Natural killer cell treated with Interleukin-12 subunit alpha and Interleukin-12 subunit beta and Interleukin-15 and Interleukin-18, amount 100 ng/mL, for 72 hours (primary cell): ENCODE measurements around the gene RIPOR2. TPM values are rescaled to one million over a fixed set of nuclear protein-coding genes. Genes with fewer than 3 reads are reported as not detected.

Source experiments
- ATAC-seq, 2 donors: fragments of 150-1000 bp; cut with Tn5 transposase in 1 of 2; sonication (Bioruptor Pico), chemical (Tn5 transposase) in 1 of 2; 2 replicates each; pipeline ENCODE4 v1.10.0; 2021
- DNase-seq: peaks from one replicate; pipeline ENCODE4 v3.0.0; 2022; ENCODE audit warnings: low spot score
- H3K27ac Mint-ChIP-seq, 2 donors: 1 replicate in 1 of 2; 2 replicates in 1 of 2; pipeline ENCODE4 v1.8.0; 2022; ENCODE audit warnings: mixed read lengths in 2 of 2, mild to moderate bottlenecking in 1 of 2, moderate library complexity in 1 of 2
- H3K27me3 Mint-ChIP-seq, 2 donors: 1 replicate in 1 of 2; 2 replicates in 1 of 2; pipeline ENCODE4 v1.8.0; 2022; ENCODE audit warnings: mixed read lengths in 2 of 2
- H3K36me3 Mint-ChIP-seq: one replicate; pipeline ENCODE4 v1.8.0; 2022; ENCODE audit warnings: mixed read lengths
- H3K4me1 Mint-ChIP-seq, 2 donors: 1 replicate in 1 of 2; 2 replicates in 1 of 2; pipeline ENCODE4 v1.8.0; 2022; ENCODE audit warnings: low read depth in 2 of 2, mixed read lengths in 2 of 2, mild to moderate bottlenecking in 1 of 2
- H3K4me3 Mint-ChIP-seq: one replicate; pipeline ENCODE4 v1.8.0; 2022; ENCODE audit warnings: mixed read lengths
- H3K9me3 Mint-ChIP-seq: 2 replicates; pipeline ENCODE4 v1.8.0; 2022; ENCODE audit warnings: mixed read lengths
- total RNA-seq, 2 donors: library from RNA; stranded (reverse); gene quantifications; one replicate each; pipeline ENCODE4 v1.2.3, GENCODE V29; 2022

Gene RIPOR2
- total RNA-seq, 2 donors from 2014 or later = 58.7 to 88.4 TPM

DNA sequence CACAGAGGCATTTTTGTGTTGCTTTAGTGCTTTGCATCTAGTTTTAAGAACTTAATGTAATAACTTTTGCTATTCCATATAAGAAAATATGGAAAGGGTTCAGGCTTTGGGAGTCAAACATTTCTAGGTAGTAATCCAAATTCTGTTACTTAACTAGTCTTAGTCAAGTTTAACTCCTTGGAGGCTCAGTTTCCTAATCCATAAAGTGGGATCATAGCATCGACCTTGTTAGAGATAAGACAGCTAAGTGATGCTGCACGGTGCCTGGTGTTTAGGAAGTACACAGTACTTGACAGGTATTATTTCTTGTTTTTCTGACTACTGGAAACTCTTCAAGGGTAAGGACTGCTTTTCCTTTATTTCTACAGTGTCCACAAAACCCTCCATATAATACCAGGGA is 112.6 kb downstream of the RIPOR2 start:
- no peak overlapping the region for H3K4me3 Mint-ChIP-seq
- H3K36me3 Mint-ChIP-seq = peaks cover 13% of the 10 kb centered on the region
- H3K4me1 Mint-ChIP-seq = peaks cover 9 to 19% of the 10 kb centered on the region in 2 donors
- ATAC-seq = no peak
- DNase-seq = no peak
- peak overlapping the region; percentile 46 to 69 for H3K27ac Mint-ChIP-seq
- H3K27me3 Mint-ChIP-seq = no peaks in the 10 kb centered on the region
- H3K9me3 Mint-ChIP-seq = no peaks in the 10 kb centered on the region

DNA sequence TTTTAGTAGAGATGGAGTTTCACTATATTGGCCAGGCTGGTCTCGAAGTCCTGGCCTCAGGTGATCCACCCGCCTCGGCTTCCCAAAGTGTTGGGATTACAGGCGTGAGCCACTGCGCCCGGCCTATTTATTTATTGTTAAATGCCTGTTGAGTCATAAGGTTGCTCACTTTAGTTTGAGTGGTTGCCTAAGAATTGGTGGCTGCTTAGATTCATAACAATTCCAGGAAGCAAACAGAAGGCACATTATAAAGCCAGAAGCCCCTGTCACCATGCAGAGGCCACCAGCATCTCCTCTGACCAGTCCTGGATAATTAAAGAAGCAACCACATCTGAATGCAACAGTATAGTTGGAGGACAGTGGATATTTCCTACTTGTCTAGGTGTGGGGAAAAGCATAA is 113.1 kb downstream of the RIPOR2 start:
- DNase-seq (no peak), ATAC-seq (no peak)
- H3K9me3 Mint-ChIP-seq = no peaks in the 10 kb centered on the region
- no peak overlapping the region for H3K4me3 Mint-ChIP-seq
- peak overlapping the region; percentile 46 to 69 for H3K27ac Mint-ChIP-seq
- no peaks in the 10 kb centered on the region for H3K27me3 Mint-ChIP-seq
- H3K36me3 Mint-ChIP-seq = peaks cover 12% of the 10 kb centered on the region
- peaks cover 9 to 19% of the 10 kb centered on the region in 2 donors for H3K4me1 Mint-ChIP-seq

DNA sequence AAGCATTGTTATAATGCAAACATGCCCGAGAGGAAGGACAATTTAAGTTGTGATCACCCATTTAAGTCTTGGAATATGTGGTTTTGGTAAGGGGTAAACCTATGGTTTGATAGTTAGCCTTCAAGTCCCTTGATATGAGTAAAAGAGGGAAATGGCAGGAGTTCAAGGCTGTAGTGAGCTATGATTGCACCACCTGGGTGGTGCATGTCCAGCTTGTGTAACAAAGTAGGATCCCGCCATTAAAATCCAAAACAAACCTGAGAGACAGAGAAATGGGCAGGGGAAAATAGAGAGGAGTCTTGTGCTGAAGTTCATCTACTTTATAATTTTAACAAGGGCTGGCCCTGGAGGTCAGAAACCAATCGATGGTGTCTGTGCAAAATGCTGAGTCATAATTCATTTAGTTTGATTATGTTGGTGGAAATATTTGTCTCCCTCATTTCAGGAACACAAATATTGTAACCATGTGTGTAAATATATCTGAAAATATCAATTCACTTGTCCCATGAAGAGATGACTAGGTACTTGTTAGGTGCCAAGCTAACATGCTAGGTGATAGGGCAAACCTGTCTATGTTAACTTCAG is 113.8 kb downstream of the RIPOR2 start:
- Mint-ChIP-seq H3K36me3 (peaks cover 11% of the 10 kb centered on the region), H3K27ac (peak overlapping the region; percentile 56 to 93), H3K9me3 (no peaks in the 10 kb centered on the region), H3K4me1 (peaks cover 9 to 19% of the 10 kb centered on the region in 2 donors), H3K4me3 (no peak overlapping the region), H3K27me3 (no peaks in the 10 kb centered on the region)
- ATAC-seq (no peak), DNase-seq (no peak)

DNA sequence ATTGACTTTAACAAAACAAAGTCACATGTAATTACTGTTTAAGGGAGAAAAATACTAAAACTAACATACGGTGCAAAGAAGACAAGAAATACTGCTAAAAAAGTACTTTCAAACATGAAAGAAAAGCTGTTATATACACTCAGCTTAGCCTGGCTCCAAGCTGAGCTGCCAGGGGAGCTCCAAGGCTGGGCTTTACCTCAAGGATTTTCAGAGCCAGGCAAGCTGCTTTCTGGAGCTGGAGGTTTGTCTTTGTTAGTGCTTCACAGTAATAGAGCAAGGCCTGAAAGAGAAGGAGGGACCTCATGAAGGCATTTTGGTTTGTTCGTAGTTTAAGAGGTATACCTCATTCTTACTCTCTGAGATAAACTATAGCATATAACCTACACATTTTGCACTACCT is 117.4 kb downstream of the RIPOR2 start:
- no peak for DNase-seq
- Mint-ChIP-seq H3K4me3 (no peak overlapping the region), H3K36me3 (peaks cover 11% of the 10 kb centered on the region), H3K27me3 (no peaks in the 10 kb centered on the region), H3K4me1 (peaks cover 9 to 14% of the 10 kb centered on the region in 2 donors), H3K9me3 (no peaks in the 10 kb centered on the region), H3K27ac (peak overlapping the region; percentile 1 to 33)
- ATAC-seq = no peak

DNA sequence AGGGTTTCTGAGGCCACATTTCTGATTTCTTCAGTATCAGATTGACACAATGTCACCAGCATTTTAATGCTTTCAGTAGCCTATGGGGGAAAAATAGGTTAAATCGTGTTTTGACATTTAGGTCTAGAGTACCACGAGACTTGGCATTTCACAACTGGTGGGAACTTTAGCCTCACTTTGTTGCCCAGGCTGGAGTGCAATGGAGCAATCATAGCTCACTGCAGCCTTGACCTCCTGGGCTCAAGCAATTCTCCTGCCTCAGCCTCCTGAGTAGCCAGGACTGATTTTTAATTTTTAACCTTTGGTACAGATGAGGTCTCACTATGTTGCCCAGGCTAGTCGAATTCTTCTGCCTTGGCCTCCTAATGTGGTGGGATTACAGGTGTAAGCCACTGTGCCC is 126.0 kb downstream of the RIPOR2 start:
- peak overlapping the region; percentile 6 to 73 for H3K27ac Mint-ChIP-seq
- no peaks in the 10 kb centered on the region for H3K4me1 Mint-ChIP-seq
- H3K4me3 Mint-ChIP-seq = no peak overlapping the region
- ATAC-seq (no peak), DNase-seq (no peak)
- no peaks in the 10 kb centered on the region for H3K9me3 Mint-ChIP-seq
- no peaks in the 10 kb centered on the region for H3K27me3 Mint-ChIP-seq
- H3K36me3 Mint-ChIP-seq = peaks cover 9% of the 10 kb centered on the region

DNA sequence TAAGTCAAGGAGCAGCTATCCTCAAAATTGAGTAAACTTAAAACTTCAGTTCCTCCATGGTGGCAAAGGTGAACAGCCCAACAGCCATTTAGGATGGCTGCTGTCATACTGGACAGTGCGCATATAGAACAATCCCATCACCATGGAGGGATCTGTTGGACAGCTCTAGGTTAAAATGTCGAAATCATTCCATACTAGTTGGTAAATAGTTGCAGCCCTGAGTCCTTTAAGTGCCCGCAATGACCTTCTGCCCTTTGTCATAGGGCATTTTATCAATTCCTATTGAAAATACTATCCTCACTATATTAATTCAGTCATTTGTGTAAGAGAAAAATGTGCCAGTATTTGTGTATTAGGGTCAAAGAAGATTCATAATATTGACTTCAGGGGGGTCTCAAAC is 128.2 kb downstream of the RIPOR2 start:
- Mint-ChIP-seq H3K27me3 (no peaks in the 10 kb centered on the region), H3K4me3 (no peak overlapping the region), H3K36me3 (peaks cover 15% of the 10 kb centered on the region), H3K9me3 (no peaks in the 10 kb centered on the region), H3K27ac (peak overlapping the region in 1 of 2 donors; percentile 6), H3K4me1 (peaks cover 0 to 3% of the 10 kb centered on the region in 2 donors)
- DNase-seq = no peak
- no peak for ATAC-seq

DNA sequence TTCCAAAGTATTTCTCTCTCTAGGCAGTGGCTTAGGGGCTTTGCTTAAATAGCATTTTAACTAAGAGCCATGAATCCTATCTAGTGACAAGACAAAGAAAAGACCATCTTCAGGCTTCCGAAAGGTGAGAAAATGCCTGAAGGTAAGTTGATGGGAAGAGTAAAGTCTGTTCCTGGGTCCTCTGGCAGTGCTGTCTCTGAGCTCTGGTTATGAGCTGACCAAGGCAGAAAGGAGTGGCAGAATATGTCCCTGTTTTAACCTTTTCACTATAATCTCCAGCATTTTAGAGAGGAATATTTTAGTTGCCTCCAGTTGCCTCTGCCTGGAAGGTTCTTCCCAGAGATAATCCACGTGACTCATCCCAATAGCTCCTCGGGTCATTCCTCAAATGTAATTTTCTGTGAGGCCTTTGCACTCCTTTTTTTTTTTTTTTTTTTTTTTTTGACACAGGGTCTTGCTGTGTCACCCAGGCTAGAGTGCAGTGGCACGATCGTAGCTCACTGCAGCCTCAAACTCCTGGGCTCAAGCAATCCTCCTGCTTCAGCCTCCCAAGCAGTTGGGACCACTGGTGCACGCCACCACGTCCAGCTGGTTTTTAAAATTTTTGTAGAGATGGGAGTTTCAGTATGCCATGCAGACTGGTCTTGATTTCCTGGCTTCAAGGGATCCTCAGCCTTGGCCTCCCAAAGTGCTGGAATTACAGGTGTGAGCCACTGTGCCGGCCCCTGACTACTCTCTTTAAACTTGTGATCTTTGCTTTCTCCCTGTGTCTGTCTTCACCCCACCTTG is 133.3 kb downstream of the RIPOR2 start:
- Mint-ChIP-seq H3K36me3 (peaks cover 10% of the 10 kb centered on the region), H3K9me3 (no peaks in the 10 kb centered on the region), H3K27ac (peak overlapping the region in 1 of 2 donors; percentile 32), H3K27me3 (no peaks in the 10 kb centered on the region), H3K4me1 (peaks cover 0 to 7% of the 10 kb centered on the region in 2 donors), H3K4me3 (no peak overlapping the region)
- ATAC-seq (no peak), DNase-seq (no peak)

DNA sequence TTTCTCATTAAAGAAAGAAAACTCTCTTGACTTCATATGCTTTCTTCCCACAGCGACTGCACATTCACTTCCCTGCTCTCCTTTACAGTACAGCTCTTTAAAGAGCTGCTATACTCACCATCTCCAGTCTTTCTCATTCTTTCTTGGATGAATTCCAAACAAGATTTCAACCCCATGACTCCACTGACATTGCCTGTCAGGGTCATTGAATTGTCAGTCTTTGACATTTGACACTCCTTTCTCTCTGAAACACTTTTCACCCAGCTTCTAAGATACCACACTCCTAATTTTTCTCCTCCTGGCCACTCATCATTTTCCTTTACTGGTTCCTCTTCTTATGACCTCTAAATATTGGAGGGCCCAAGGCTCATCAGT is 136.2 kb downstream of the RIPOR2 start:
- H3K27me3 Mint-ChIP-seq = no peaks in the 10 kb centered on the region
- H3K27ac Mint-ChIP-seq = peak overlapping the region in 1 of 2 donors; percentile 3
- H3K9me3 Mint-ChIP-seq = no peaks in the 10 kb centered on the region
- H3K4me3 Mint-ChIP-seq = no peak overlapping the region
- ATAC-seq (no peak), DNase-seq (no peak)
- peaks cover 0 to 7% of the 10 kb centered on the region in 2 donors for H3K4me1 Mint-ChIP-seq
- H3K36me3 Mint-ChIP-seq = peaks cover 6% of the 10 kb centered on the region

DNA sequence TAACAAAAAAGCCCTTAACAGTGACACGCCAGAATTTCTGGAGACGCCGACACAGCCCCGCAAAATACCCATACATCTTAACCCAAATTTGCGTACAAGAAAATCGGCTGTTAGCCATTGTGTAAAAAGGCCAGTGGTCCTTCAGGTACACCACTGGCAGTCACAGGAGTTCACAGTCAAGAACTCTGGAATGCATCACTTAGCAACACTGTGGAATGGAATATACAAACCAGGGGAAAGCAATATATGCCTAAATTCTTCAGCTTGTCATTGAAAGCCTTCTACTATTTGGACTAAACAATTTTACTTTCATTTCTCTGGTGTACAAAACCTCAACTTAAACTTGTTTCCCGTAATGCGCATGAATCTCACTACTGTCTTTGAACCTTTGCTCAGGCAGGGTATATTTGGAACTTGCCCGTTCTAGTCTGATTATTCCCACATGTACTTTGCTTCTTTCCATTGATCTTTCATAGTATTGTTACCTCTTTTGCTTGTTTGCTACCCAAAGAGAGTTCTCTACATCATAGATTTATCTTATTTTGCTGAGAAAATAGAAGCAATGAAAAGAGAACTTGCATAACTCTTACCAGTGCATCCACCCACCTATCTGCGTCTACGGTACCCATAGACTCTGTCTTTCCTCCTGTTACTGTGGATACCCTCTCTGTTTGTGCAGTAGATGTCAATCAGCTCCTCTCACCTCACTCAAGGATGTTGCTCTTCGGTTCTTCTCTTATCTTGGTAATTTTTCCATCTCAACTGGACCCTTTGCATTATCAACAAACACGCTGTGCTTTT is 136.8 kb downstream of the RIPOR2 start, which contains the start of gene ARMH2:
ARMH2 (minus strand) TSS at position 178 of the 801 bp plus-strand sequence; CDS start at position 118, 60 bp downstream.
- DNase-seq (no peak), ATAC-seq (no peak)
- Mint-ChIP-seq H3K4me1 (peaks cover 0 to 9% of the 10 kb centered on the region in 2 donors), H3K27me3 (no peaks in the 10 kb centered on the region), H3K4me3 (no peak within 1 kb of the TSS), H3K9me3 (no peaks in the 10 kb centered on the region), H3K36me3 (peaks cover 6% of the 10 kb centered on the region), H3K27ac (peak within 1 kb of the TSS in 1 of 2 donors; percentile 3)

DNA sequence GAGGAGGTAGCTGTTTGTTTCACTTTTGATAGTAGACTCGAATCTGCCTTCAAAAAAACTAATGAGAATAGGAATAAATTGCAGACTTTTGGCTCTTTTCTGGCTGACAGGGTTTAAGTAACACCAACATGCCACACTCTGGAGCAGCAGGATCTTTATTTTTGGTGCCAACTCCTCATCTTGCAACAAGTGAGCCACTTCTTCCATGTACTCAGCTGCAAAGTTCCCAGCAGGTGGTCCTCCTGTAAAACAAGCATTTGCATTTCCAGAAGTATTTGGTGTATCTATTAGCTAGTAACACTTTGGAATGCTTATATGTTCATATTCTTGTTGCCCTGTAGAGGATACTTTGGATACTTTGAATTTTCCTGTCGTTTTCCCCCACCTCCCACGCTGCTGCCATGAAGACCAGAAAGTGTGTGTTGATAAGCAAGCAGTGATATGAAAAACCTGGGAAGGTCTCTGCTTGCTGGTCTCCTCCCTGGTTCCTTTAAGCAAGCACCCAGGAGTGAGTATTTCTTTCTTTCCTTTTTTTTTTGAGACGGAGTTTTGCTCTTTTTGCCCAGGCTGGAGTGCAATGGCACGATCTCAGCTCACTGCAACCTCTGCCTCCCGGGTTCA is 138.1 kb downstream of the RIPOR2 start:
- Mint-ChIP-seq H3K27ac (no peak overlapping the region), H3K36me3 (peaks cover under 1% of the 10 kb centered on the region), H3K4me3 (no peak overlapping the region), H3K9me3 (no peaks in the 10 kb centered on the region), H3K4me1 (peaks cover 0 to 6% of the 10 kb centered on the region in 2 donors), H3K27me3 (no peaks in the 10 kb centered on the region)
- ATAC-seq (no peak), DNase-seq (no peak)

DNA sequence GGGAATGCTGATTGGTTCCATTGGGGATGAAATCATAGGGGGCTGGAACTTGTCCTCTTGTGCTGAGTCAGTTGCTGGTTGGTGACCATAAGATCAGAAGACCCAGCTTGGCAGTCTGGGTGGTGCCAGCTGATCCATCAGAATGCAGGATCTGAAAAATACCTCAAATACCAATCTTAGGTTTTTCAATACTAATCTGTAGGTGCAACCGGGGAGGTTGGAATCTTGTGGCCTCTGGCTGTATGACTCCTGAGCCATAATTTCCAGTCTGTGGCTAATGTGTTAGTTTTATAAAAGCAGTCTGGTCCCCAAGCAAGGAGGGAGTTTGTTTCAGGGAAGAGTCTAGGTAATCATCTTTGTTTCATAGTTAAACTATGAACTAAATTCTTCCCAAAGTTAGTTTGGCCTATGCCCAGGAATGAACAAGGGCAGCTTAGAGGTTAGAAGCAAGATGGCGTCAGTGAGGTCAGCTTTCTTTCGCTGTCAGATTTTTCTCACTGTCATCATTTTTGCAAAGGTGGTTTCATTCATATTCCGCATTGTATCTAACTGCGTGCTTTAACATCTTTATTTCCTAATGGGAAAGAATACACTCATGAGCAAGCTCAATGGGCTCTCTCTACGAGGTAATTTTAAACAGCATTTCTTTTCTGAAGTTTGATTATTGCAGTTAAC is 139.0 kb downstream of the RIPOR2 start:
- no peak overlapping the region for H3K27ac Mint-ChIP-seq
- DNase-seq (no peak), ATAC-seq (no peak)
- H3K4me1 Mint-ChIP-seq = peaks cover 0 to 6% of the 10 kb centered on the region in 2 donors
- H3K27me3 Mint-ChIP-seq = no peaks in the 10 kb centered on the region
- no peak overlapping the region for H3K4me3 Mint-ChIP-seq
- no peaks in the 10 kb centered on the region for H3K9me3 Mint-ChIP-seq
- H3K36me3 Mint-ChIP-seq = no peaks in the 10 kb centered on the region

DNA sequence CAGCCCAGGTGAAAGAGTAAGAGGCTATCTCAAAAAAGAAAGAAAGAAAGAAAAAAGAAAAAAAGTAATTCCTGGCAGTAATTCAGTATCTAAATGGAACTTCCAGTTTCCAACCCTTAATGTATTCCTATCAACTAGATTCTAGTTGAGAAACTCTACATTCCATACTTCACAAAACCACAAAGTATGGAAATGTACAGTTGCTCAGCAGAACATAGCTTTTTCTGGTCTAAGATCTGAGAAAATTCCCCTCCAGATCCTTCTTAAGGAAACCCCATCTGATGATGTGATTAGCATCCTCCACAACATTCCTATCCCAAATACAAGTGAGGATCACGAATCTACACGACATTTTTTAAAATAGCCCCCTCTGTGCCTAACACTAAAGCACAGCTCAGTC is 140.7 kb downstream of the RIPOR2 start:
- no peaks in the 10 kb centered on the region for H3K27me3 Mint-ChIP-seq
- ATAC-seq (no peak), DNase-seq (no peak)
- peaks cover 0 to 6% of the 10 kb centered on the region in 2 donors for H3K4me1 Mint-ChIP-seq
- H3K4me3 Mint-ChIP-seq = no peak overlapping the region
- H3K36me3 Mint-ChIP-seq = no peaks in the 10 kb centered on the region
- no peaks in the 10 kb centered on the region for H3K9me3 Mint-ChIP-seq
- H3K27ac Mint-ChIP-seq = no peak overlapping the region

DNA sequence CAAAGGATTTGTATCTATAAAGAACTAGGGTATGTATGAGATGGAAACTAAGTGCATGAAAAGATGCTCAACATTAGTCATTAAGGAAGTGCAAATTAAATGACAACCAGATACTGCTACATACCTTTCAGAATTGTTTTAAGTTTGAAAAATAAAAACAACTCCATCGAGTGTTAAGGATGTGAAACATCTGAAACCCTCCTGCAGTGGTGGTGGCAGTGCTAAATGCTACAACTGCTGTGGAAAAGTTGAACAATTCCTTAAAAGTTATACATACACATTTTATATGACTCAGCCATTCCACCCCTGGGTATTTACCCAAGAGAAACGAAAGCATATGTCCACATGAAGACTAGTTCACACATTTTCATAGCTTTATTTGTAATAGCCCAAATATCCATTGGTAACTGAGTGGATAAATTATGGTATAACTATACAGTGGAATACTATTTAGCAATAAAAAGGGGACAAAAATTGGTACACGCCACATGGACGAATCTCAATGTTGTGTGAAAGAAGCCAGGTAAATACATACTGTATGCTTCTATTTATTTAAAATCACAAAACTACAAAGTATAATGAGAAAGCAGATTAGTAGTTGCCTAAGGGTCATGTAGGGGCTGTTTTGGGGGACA is 147.6 kb downstream of the RIPOR2 start:
- no peak for ATAC-seq
- H3K27ac Mint-ChIP-seq = no peak overlapping the region
- DNase-seq = no peak
- no peaks in the 10 kb centered on the region for H3K9me3 Mint-ChIP-seq
- H3K36me3 Mint-ChIP-seq = peaks cover 13% of the 10 kb centered on the region
- H3K4me3 Mint-ChIP-seq = no peak overlapping the region
- H3K27me3 Mint-ChIP-seq = no peaks in the 10 kb centered on the region
- H3K4me1 Mint-ChIP-seq = no peaks in the 10 kb centered on the region
